Endothelial cell (in vitro differentiated cells): ENCODE data around the gene DDX28. TPM values are rescaled to one million over a fixed set of nuclear protein-coding genes. Genes with fewer than 3 reads are reported as not detected.

ENCODE experiments used
- DNase-seq: peaks from one replicate; pipeline ENCODE4 v3.0.0; 2021; ENCODE audit warnings: low spot score
- H3K27ac Mint-ChIP-seq: one replicate; pipeline ENCODE4 v1.8.0; 2021; ENCODE audit warnings: mixed read lengths, inconsistent platforms; ENCODE audit not compliant: unreplicated experiment
- H3K27me3 Mint-ChIP-seq: one replicate; pipeline ENCODE4 v1.8.0; 2021; ENCODE audit warnings: mild to moderate bottlenecking, moderate library complexity, mixed read lengths, inconsistent platforms; ENCODE audit not compliant: unreplicated experiment
- H3K36me3 Mint-ChIP-seq: one replicate; pipeline ENCODE4 v1.8.0; 2021; ENCODE audit warnings: mild to moderate bottlenecking, low read depth, mixed read lengths, inconsistent platforms; ENCODE audit not compliant: unreplicated experiment
- H3K4me1 Mint-ChIP-seq: one replicate; pipeline ENCODE4 v1.8.0; 2021; ENCODE audit warnings: mild to moderate bottlenecking, mixed read lengths, inconsistent platforms; ENCODE audit not compliant: unreplicated experiment
- H3K4me3 Mint-ChIP-seq: one replicate; pipeline ENCODE4 v1.8.0; 2021; ENCODE audit warnings: mild to moderate bottlenecking, mixed read lengths, inconsistent platforms; ENCODE audit not compliant: unreplicated experiment
- H3K9me3 Mint-ChIP-seq: one replicate; pipeline ENCODE4 v1.8.0; 2021; ENCODE audit warnings: mixed read lengths, inconsistent platforms; ENCODE audit not compliant: unreplicated experiment
- CTCF ChIP-seq: fragments of 200-600 bp; sonication (generic); IDR thresholded peaks from one replicate; pipeline ENCODE4 v1.5.0; 2021; ENCODE audit warnings: antibody characterized with exemption; ENCODE audit not compliant: unreplicated experiment
- total RNA-seq: library from RNA; stranded (reverse); fragmentation: NEBNext Ultra II Directional; extraction: Animal tissue kit (Norgen Biotek cat#: 25700); gene quantifications from one replicate; pipeline ENCODE4 v1.2.1, GENCODE V29; 2021; ENCODE audit not compliant: unreplicated experiment

Gene DDX28
- total RNA-seq, 1 donor from 2014 or later, result 10.3 TPM

- no peaks in the 10 kb centered on the region for H3K9me3 Mint-ChIP-seq
- H3K27me3 Mint-ChIP-seq, result peaks cover 6% of the 10 kb centered on the region
- no peaks in the 10 kb centered on the region for H3K36me3 Mint-ChIP-seq
- TF ChIP-seq CTCF, result no peak
- peaks cover 15% of the 10 kb centered on the region for H3K4me1 Mint-ChIP-seq
- DNase-seq, result no peak
- H3K4me3 Mint-ChIP-seq, result no peak overlapping the region
- H3K27ac Mint-ChIP-seq, result no peak overlapping the region
These were observed 40.9 kb downstream of the DDX28 start for GRCh38 chr16:67982011-67982696.

GRCh38 chr16:67979955-67980678 is 42.9 kb downstream of the DDX28 start, which contains the start of gene DPEP3:
Gene DPEP3 (minus strand): TSS chr16:67980499. CDS start chr16:67980380, 119 bp downstream.
- no peak for DNase-seq
- TF ChIP-seq CTCF, result no peak
- Mint-ChIP-seq H3K27ac (no peak within 1 kb of the TSS), H3K36me3 (no peaks in the 10 kb centered on the region), H3K4me3 (no peak within 1 kb of the TSS), H3K9me3 (no peaks in the 10 kb centered on the region), H3K27me3 (peaks cover 8% of the 10 kb centered on the region), H3K4me1 (peaks cover 14% of the 10 kb centered on the region)

- no peaks in the 10 kb centered on the region for H3K4me1 Mint-ChIP-seq
- H3K9me3 Mint-ChIP-seq, result no peaks in the 10 kb centered on the region
- H3K4me3 Mint-ChIP-seq, result no peak overlapping the region
- peaks cover 2% of the 10 kb centered on the region for H3K27me3 Mint-ChIP-seq
- H3K27ac Mint-ChIP-seq, result peak overlapping the region; percentile 30
- H3K36me3 Mint-ChIP-seq, result no peaks in the 10 kb centered on the region
- no peak for DNase-seq
- TF ChIP-seq CTCF, result no peak
These were observed 45.4 kb downstream of the DDX28 start for GRCh38 chr16:67977469-67978227.

- TF ChIP-seq CTCF, result no peak
- Mint-ChIP-seq H3K9me3 (no peaks in the 10 kb centered on the region), H3K27me3 (peaks cover 2% of the 10 kb centered on the region), H3K36me3 (no peaks in the 10 kb centered on the region), H3K27ac (no peak overlapping the region), H3K4me1 (no peaks in the 10 kb centered on the region), H3K4me3 (no peak overlapping the region)
- DNase-seq, result no peak
These were observed 46.0 kb downstream of the DDX28 start for GRCh38 chr16:67977005-67977404.
